ENCODE measurements around the gene CEP19. TPM values are rescaled to one million over a fixed set of nuclear protein-coding genes. Genes with fewer than 3 reads are reported as not detected.

Gene CEP19
- 1 to 10 TPM; 1.1 to 1.4 TPM for total RNA-seq

GRCh38 chr3:196711838-196712513, at the start of gene CEP19, which contains the start of gene PIGX:
Gene CEP19 (minus strand): TSS chr3:196712250. CDS start chr3:196708657, 3,593 bp downstream.
Gene PIGX (plus strand): TSS chr3:196712377.
- H3K9me3 ChIP-seq: no peaks in the 10 kb centered on the region
- peaks cover 0 to 19% of the 10 kb centered on the region in 2 donors for H3K4me1 ChIP-seq
- peak; percentile 81 for DNase-seq (ENCODE audit: low spot score)
- peak within 1 kb of the TSS; percentile 87 to 94 for H3K27ac ChIP-seq
- H3K27me3 ChIP-seq: no peaks in the 10 kb centered on the region
- TF ChIP-seq CTCF (IDR thresholded peaks at IDR 0.05): peak in 1 of 2 donors; percentile 31
- H3K4me3 ChIP-seq: peak within 1 kb of the TSS; percentile 80 to 84
- H3K36me3 ChIP-seq: no peaks in the 10 kb centered on the region

GRCh38 chr3:196757876-196758739, 46.1 kb upstream of the CEP19 start:
- TF ChIP-seq CTCF (IDR thresholded peaks at IDR 0.05): no peak
- H3K27ac ChIP-seq: no peak overlapping the region

GRCh38 chr3:196756732-196757131, 44.7 kb upstream of the CEP19 start:
- TF ChIP-seq CTCF (IDR thresholded peaks at IDR 0.05): no peak
- Histone ChIP-seq H3K4me3 (no peak overlapping the region), H3K9me3 (no peaks in the 10 kb centered on the region), H3K36me3 (peaks cover 6% of the 10 kb centered on the region), H3K4me1 (no peaks in the 10 kb centered on the region), H3K27ac (no peak overlapping the region), H3K27me3 (no peaks in the 10 kb centered on the region)
- DNase-seq (ENCODE audit: low spot score): no peak

More at GRCh38 chr3:196757876-196758739, 46.1 kb upstream of the CEP19 start:
- no peak for DNase-seq (ENCODE audit: low spot score)
- Histone ChIP-seq H3K4me1 (no peaks in the 10 kb centered on the region), H3K36me3 (peaks cover 6% of the 10 kb centered on the region), H3K27me3 (no peaks in the 10 kb centered on the region), H3K9me3 (no peaks in the 10 kb centered on the region), H3K4me3 (no peak overlapping the region)

GRCh38 chr3:196754091-196754981, 42.3 kb upstream of the CEP19 start:
- no peak overlapping the region for H3K27ac ChIP-seq
- H3K36me3 ChIP-seq: peaks cover 6% of the 10 kb centered on the region
- no peak overlapping the region for H3K4me3 ChIP-seq
- TF ChIP-seq CTCF (IDR thresholded peaks at IDR 0.05): no peak
- DNase-seq (ENCODE audit: low spot score): no peak
- H3K27me3 ChIP-seq: no peaks in the 10 kb centered on the region
- H3K9me3 ChIP-seq: no peaks in the 10 kb centered on the region
- H3K4me1 ChIP-seq: no peaks in the 10 kb centered on the region

- Histone ChIP-seq H3K36me3 (peaks cover 10% of the 10 kb centered on the region), H3K27me3 (no peaks in the 10 kb centered on the region), H3K4me3 (no peak overlapping the region), H3K27ac (no peak overlapping the region), H3K4me1 (no peaks in the 10 kb centered on the region), H3K9me3 (no peaks in the 10 kb centered on the region)
- no peak for DNase-seq (ENCODE audit: low spot score)
- TF ChIP-seq CTCF (IDR thresholded peaks at IDR 0.05): no peak
Observed at GRCh38 chr3:196753201-196753600, 41.2 kb upstream of the CEP19 start.

All from right atrium auricular region (tissue), 2 donors.